Cardiac muscle cell (in vitro differentiated cells and primary cell): ENCODE results near the gene LDLRAD4. TPM values are rescaled to one million over a fixed set of nuclear protein-coding genes. Genes with fewer than 3 reads are reported as not detected.

Source experiments
- DNase-seq, 2 donors: peaks; one replicate each; pipeline versions ENCODE4 v3.0.0 to v3.0.0-alpha.2; 2010 to 2017; ENCODE audit warnings: low read depth in 1 of 2, low spot score in 1 of 2
- H3K27ac ChIP-seq: fragments of 200-600 bp; sonication (generic); 2 replicates; pipeline ENCODE4 v1.5.1; 2016
- H3K27me3 ChIP-seq: fragments of 200-600 bp; sonication (generic); 2 replicates; pipeline ENCODE4 v1.6.0; 2016; ENCODE audit warnings: control low read depth
- H3K36me3 ChIP-seq: fragments of 200-600 bp; sonication (generic); 2 replicates; pipeline ENCODE4 v1.5.1; 2016; ENCODE audit warnings: control low read depth
- H3K4me1 ChIP-seq: fragments of 200-600 bp; sonication (generic); 2 replicates; pipeline ENCODE4 v1.8.1; 2017; ENCODE audit warnings: low read depth, mild to moderate bottlenecking, mixed run types
- H3K4me3 ChIP-seq: fragments of 200-600 bp; sonication (generic); 2 replicates; pipeline ENCODE4 v1.5.1; 2016; ENCODE audit warnings: mild to moderate bottlenecking
- H3K9me3 ChIP-seq: fragments of 200-600 bp; sonication (generic); 2 replicates; pipeline ENCODE4 v1.5.1; 2017; ENCODE audit warnings: low read depth, mild to moderate bottlenecking, control low read depth
- CTCF ChIP-seq: IDR thresholded peaks from 2 replicates; pipeline ENCODE4 v1.5.1; 2012; ENCODE audit warnings: low read depth, mild to moderate bottlenecking, low read length
- polyA plus RNA-seq: library from polyadenylated mRNA; unstranded; fragments of >200 nt; fragmentation: Nextera tagmentation; extraction: Ambion mirVana; gene quantifications from 2 replicates; pipeline ENCODE4 v1.2.1, GENCODE V29; 2016
- total RNA-seq: library from RNA; depleted of rRNA; stranded (reverse); fragments of >200 nt; gene quantifications from 2 replicates; pipeline ENCODE4 v1.2.3, GENCODE V29; 2016

The LDLRAD4 gene
- total and polyA plus RNA-seq, 2 experiments from 2014 or later: 10.5 to 11.5 TPM

GRCh38 chr18:13511961-13512577 lies 293.5 kb downstream of the LDLRAD4 start:
- Histone ChIP-seq H3K4me1 (peaks cover 15% of the 10 kb centered on the region), H3K4me3 (no peak overlapping the region), H3K9me3 (no peaks in the 10 kb centered on the region), H3K27me3 (no peaks in the 10 kb centered on the region), H3K36me3 (no peaks in the 10 kb centered on the region), H3K27ac (no peak overlapping the region)
- DNase-seq: no peak
- no peak for TF ChIP-seq CTCF

- H3K9me3 ChIP-seq: no peaks in the 10 kb centered on the region
- no peaks in the 10 kb centered on the region for H3K36me3 ChIP-seq
- no peak for TF ChIP-seq CTCF
- peak overlapping the region; percentile 7 for H3K27ac ChIP-seq
- H3K4me3 ChIP-seq: no peak overlapping the region
- H3K27me3 ChIP-seq: no peaks in the 10 kb centered on the region
- H3K4me1 ChIP-seq: peaks cover 15% of the 10 kb centered on the region
- peak in 1 of 2 donors; percentile 77 for DNase-seq
These were observed 294.5 kb downstream of the LDLRAD4 start for GRCh38 chr18:13513021-13513420.

GRCh38 chr18:13513481-13513880 lies 294.9 kb downstream of the LDLRAD4 start:
- H3K4me1 ChIP-seq: peaks cover 15% of the 10 kb centered on the region
- TF ChIP-seq CTCF: no peak
- no peak for DNase-seq
- H3K27ac ChIP-seq: peak overlapping the region; percentile 7
- H3K27me3 ChIP-seq: no peaks in the 10 kb centered on the region
- no peaks in the 10 kb centered on the region for H3K9me3 ChIP-seq
- H3K4me3 ChIP-seq: no peak overlapping the region
- H3K36me3 ChIP-seq: no peaks in the 10 kb centered on the region

GRCh38 chr18:13514558-13514957 lies 296.0 kb downstream of the LDLRAD4 start:
- Histone ChIP-seq H3K27me3 (no peaks in the 10 kb centered on the region), H3K27ac (no peak overlapping the region), H3K36me3 (no peaks in the 10 kb centered on the region), H3K4me1 (peaks cover 15% of the 10 kb centered on the region), H3K4me3 (no peak overlapping the region), H3K9me3 (no peaks in the 10 kb centered on the region)
- TF ChIP-seq CTCF: no peak
- DNase-seq: no peak

- Histone ChIP-seq H3K27ac (no peak overlapping the region), H3K27me3 (no peaks in the 10 kb centered on the region), H3K9me3 (no peaks in the 10 kb centered on the region), H3K36me3 (no peaks in the 10 kb centered on the region), H3K4me3 (no peak overlapping the region), H3K4me1 (peaks cover 15% of the 10 kb centered on the region)
- no peak for TF ChIP-seq CTCF
- no peak for DNase-seq
These were observed 298.3 kb downstream of the LDLRAD4 start for GRCh38 chr18:13516855-13517254.
